Pancreas (tissue), 10 donors: ENCODE data around the gene PUM1. TPM values are rescaled to one million over a fixed set of nuclear protein-coding genes. Genes with fewer than 3 reads are reported as not detected.

ENCODE experiments used
- ATAC-seq, 4 donors: fragments of 200-7000 bp; cut with Tn5 transposase; one replicate each; pipeline versions ENCODE4 v1.8.0 to v1.9.1; 2020; ENCODE audit warnings: mild to moderate bottlenecking in 4 of 4, moderate library complexity in 4 of 4
- DNase-seq, 6 donors: peaks; one replicate each; pipeline ENCODE4 v3.0.0-alpha.2; 2020
- FAIRE-seq: peaks from 2 replicates; lab custom pipeline; 2012; peaks lifted over from hg19 to GRCh38; lab: Jason Lieb, UNC
- H3K27ac ChIP-seq, 4 donors: fragments of 200-600 bp; sonication (generic); 1 replicate in 3 of 4; 2 replicates in 1 of 4; pipeline versions ENCODE4 v1.5.0 to v1.8.0; 2020
- H3K27me3 ChIP-seq, 4 donors: fragments of 200-600 bp; one replicate each; pipeline ENCODE4 v1.8.0; 2021
- H3K36me3 ChIP-seq, 3 donors: fragments of 200-600 bp; sonication (generic) in 1 of 3; one replicate each; pipeline versions ENCODE4 v1.5.0 to v1.8.0; 2020 to 2021
- H3K4me1 ChIP-seq, 3 donors: fragments of 200-600 bp; one replicate each; pipeline ENCODE4 v1.8.0; 2021
- H3K4me3 ChIP-seq, 4 donors: fragments of 200-600 bp; sonication (generic) in 2 of 4; one replicate each; pipeline versions ENCODE4 v1.5.0 to v1.8.0; 2020 to 2021
- H3K9me3 ChIP-seq, 4 donors: fragments of 200-600 bp; one replicate each; pipeline ENCODE4 v1.8.0; 2021
- WGBS, 2 donors: extraction: QIAGEN DNeasy Blood & Tissue Kit; methylation state at CpG; one replicate each; pipeline ENCODE4 v1.1.7; 2013; 5-methylcytosine and 5-hydroxymethylcytosine counted together
- intact Hi-C, 3 donors: fragments of 100-400 bp; cut with DNase I; formaldehyde crosslinking; loops; one replicate each; pipeline versions ENCODE4 v1.11.1 to v1.14.2; 2022
- polyA plus RNA-seq, 2 donors: library from polyadenylated mRNA; stranded (reverse); fragments of 200-250 nt; gene quantifications; one replicate each; pipeline ENCODE4 v1.2.3, GENCODE V29; 2013
- total RNA-seq, 6 donors: library from RNA; stranded (reverse); fragmentation: NEBNext Ultra II Directional in 4 of 6; extraction: Animal tissue kit (Norgen Biotek cat#: 25700) in 4 of 6; gene quantifications; one replicate each; pipeline versions ENCODE4 v1.2.1 to v1.2.4, GENCODE V29; 2021 to 2023
- TF ChIP-seq, protein P1 (sequence below), 4 donors: fragments of 200-600 bp; sonication (generic) in 3 of 4; IDR thresholded peaks; one replicate each; pipeline versions ENCODE4 v1.5.0 to v1.8.0; 2021; ENCODE audit warnings: antibody characterized with exemption in 4 of 4
- donor health status: healthy with polysubstance abuse.
- donor health status: DM: no; HTN: no; CAD: no; lungs with moderate emphysema.
- donor health status: DM: no; HTN: no; CAD: no.
- donor health status: control.
- donor health status: control.
- donor health status: Bipolar disorder and iron deficiency.
- donor health status: DM: yes; HTN: yes; CAD: no.
- donor health status: DM: no; HTN: no; CAD: no.
- donor health status: DM: no; HTN: no; CAD: no.
- donor health status: DM: yes; HTN: yes; CAD: no.

The PUM1 gene
- total and polyA plus RNA-seq, 8 donors: 16.9 to 75.8 (median 43.1) TPM

DNA sequence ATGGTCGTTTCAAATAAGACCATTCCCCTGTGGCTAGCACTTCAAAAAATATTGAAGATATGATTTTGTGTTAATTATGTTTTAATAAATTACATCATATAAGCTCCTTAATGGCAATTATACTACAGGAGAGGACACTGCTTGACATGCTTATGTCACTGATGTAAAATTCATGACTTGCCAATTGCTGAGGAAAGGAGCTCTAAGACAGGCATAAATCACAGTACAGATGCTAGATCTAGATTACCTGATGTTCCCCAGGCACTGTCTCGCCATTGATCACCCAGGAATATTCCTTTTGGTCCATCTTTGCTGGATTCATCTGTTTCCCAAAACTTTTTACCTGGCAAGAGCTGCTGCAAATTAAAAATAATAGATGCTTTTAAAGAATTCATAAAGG is 58.8 kb downstream of the PUM1 start:
- FAIRE-seq (no peak), DNase-seq (no peak), ATAC-seq (no peak)
- intact Hi-C loops: no loop called here
- Histone ChIP-seq H3K9me3 (no peaks in the 10 kb centered on the region), H3K4me1 (peaks cover 0 to 7% (median under 1%) of the 10 kb centered on the region in 3 donors), H3K27ac (no peak overlapping the region), H3K4me3 (no peak overlapping the region), H3K36me3 (no peaks in the 10 kb centered on the region), H3K27me3 (no peaks in the 10 kb centered on the region)
- WGBS, 2 donors: 76 to 86% methylated on average over 2 of the region's 2 CpGs
- TF ChIP-seq, protein P1, sequence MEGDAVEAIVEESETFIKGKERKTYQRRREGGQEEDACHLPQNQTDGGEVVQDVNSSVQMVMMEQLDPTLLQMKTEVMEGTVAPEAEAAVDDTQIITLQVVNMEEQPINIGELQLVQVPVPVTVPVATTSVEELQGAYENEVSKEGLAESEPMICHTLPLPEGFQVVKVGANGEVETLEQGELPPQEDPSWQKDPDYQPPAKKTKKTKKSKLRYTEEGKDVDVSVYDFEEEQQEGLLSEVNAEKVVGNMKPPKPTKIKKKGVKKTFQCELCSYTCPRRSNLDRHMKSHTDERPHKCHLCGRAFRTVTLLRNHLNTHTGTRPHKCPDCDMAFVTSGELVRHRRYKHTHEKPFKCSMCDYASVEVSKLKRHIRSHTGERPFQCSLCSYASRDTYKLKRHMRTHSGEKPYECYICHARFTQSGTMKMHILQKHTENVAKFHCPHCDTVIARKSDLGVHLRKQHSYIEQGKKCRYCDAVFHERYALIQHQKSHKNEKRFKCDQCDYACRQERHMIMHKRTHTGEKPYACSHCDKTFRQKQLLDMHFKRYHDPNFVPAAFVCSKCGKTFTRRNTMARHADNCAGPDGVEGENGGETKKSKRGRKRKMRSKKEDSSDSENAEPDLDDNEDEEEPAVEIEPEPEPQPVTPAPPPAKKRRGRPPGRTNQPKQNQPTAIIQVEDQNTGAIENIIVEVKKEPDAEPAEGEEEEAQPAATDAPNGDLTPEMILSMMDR (IDR thresholded peaks at IDR 0.05): no peak

DNA sequence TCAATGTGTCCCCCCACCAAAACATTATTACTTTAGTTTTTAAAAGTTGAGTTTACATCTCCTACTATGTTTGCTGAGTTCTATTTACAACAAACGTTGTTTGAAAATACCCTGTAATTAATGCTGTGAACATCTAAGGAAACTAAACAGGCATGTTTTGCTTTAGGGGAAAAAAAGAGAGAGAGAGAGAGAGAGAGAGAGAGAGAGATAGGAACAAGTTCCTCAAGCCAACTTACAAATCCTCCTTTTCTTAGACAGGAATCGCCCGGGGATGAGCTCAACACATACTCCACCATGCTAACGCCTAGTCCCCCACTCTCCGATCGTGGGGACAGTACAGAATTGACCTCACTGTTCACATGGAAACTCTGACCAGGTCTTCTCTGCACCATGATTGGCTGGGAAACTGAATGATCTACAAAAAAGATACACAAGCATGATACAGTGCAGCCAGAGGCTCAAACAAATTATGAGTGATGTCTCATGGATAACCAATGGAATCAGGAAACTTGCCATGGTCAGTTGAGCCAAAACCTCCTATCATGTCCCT is 59.8 kb downstream of the PUM1 start:
- Histone ChIP-seq H3K4me1 (peaks cover 0 to 12% (median 5%) of the 10 kb centered on the region in 3 donors), H3K27me3 (no peaks in the 10 kb centered on the region), H3K36me3 (no peaks in the 10 kb centered on the region), H3K27ac (no peak overlapping the region), H3K4me3 (no peak overlapping the region), H3K9me3 (no peaks in the 10 kb centered on the region)
- DNase-seq (no peak), FAIRE-seq (no peak), ATAC-seq (no peak)
- intact Hi-C loops: no loop called here
- TF ChIP-seq, protein P1 (IDR thresholded peaks at IDR 0.05): no peak
- WGBS, 2 donors: 88 to 89% methylated on average over 6 of the region's 6 CpGs

DNA sequence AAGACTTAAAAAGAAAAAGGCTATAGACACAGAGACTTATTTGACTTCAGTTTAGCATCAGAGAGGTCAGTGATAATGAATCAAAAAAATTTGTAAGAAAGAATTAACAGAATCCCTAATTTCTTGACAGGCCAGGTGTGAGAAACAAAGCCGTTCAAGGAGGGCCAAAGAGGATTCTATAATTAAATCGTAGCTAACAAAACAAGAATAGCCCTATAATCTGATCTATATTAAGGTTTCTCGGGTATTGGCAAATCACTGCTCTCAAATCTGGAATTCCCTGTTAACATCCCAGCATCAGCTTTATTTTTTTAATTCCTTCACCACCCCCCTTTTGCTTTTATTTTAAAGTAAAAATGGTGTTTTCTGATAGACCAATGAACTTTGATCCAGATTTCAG is 60.3 kb downstream of the PUM1 start:
- no peak for ATAC-seq
- Histone ChIP-seq H3K27ac (no peak overlapping the region), H3K4me1 (peaks cover 0 to 12% (median 5%) of the 10 kb centered on the region in 3 donors)

DNA sequence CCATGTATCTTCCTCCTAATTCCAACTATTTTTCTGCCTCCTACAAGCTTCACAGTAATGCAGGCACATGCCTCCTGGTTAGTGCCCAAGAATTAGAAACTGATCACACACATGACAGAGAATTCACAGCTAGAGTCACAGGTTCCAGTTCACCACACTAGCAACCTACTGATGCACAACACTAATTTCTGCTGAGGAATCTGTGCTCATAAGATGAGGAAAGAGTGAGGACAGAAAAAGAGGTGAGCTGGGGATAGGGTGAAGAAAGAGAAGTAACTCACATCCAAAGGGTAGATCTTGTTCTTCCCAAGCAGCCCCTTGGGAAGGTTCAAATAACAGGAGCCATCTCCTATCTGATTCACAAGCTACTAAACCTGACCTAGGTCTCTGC is 61.3 kb downstream of the PUM1 start:
- Histone ChIP-seq H3K4me3 (no peak overlapping the region), H3K9me3 (no peaks in the 10 kb centered on the region), H3K27me3 (no peaks in the 10 kb centered on the region), H3K4me1 (peaks cover 0 to 12% (median 5%) of the 10 kb centered on the region in 3 donors), H3K27ac (no peak overlapping the region), H3K36me3 (no peaks in the 10 kb centered on the region)
- TF ChIP-seq, protein P1 (IDR thresholded peaks at IDR 0.05): no peak
- no peak for FAIRE-seq
- ATAC-seq: no peak
- intact Hi-C loops: no loop called here
- DNase-seq: no peak

More for the DNA sequence above, 60.3 kb downstream of the PUM1 start:
- Histone ChIP-seq H3K9me3 (no peaks in the 10 kb centered on the region), H3K36me3 (no peaks in the 10 kb centered on the region), H3K27me3 (no peaks in the 10 kb centered on the region), H3K4me3 (no peak overlapping the region)
- DNase-seq (no peak), FAIRE-seq (no peak)
- 88 to 91% methylated on average over 3 of the region's 3 CpGs for WGBS, 2 donors
- intact Hi-C loops: no loop called here
- TF ChIP-seq, protein P1 (IDR thresholded peaks at IDR 0.05): no peak

DNA sequence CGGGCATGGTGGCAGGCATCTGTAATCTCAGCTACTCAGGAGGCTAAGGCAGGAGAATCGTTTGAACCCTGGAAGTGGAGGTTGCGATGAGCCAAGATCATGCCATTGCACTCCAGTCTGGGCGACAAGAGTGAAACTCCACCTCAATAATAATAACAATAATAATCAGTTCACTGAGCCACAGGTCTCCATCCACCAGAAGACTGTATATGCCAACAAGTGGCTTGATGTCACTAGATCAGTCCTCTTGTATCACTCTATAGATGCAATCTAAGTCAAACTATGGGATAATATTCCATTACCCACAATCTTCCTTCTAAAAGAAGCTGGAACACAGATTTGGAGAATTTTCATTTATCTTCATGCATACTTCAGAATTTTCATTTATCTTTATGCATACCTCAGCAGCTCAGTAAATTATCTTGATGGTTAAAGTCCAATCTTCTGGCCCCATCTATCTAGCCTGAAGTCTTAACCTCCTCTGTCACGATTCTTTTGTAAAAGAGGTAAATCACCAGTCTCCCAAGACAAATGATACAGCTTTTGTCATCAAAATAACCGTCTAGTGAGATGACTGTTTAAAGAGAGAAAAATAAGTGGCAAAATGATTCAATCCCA is 61.8 kb downstream of the PUM1 start:
- WGBS, 2 donors: 82% methylated on average over 6 of the region's 6 CpGs
- FAIRE-seq (no peak), DNase-seq (no peak), ATAC-seq (no peak)
- Histone ChIP-seq H3K4me1 (peaks cover 0 to 12% (median 5%) of the 10 kb centered on the region in 3 donors), H3K9me3 (no peaks in the 10 kb centered on the region), H3K36me3 (no peaks in the 10 kb centered on the region), H3K27me3 (no peaks in the 10 kb centered on the region), H3K4me3 (no peak overlapping the region), H3K27ac (no peak overlapping the region)
- intact Hi-C loops: no loop called here
- TF ChIP-seq, protein P1 (IDR thresholded peaks at IDR 0.05): no peak
